ENCODE data around the gene CDKN2B-AS1. TPM values are rescaled to one million over a fixed set of nuclear protein-coding genes. Genes with fewer than 3 reads are reported as not detected.
A peak's percentile ranks its signal among the peaks of the same experiment; 100 is the strongest.

Gene CDKN2B-AS1
- total and polyA plus RNA-seq, 2 donors (not counting 1 experiment from before 2014, with no cell fraction given), result 1.3 to 2.5 TPM

DNA sequence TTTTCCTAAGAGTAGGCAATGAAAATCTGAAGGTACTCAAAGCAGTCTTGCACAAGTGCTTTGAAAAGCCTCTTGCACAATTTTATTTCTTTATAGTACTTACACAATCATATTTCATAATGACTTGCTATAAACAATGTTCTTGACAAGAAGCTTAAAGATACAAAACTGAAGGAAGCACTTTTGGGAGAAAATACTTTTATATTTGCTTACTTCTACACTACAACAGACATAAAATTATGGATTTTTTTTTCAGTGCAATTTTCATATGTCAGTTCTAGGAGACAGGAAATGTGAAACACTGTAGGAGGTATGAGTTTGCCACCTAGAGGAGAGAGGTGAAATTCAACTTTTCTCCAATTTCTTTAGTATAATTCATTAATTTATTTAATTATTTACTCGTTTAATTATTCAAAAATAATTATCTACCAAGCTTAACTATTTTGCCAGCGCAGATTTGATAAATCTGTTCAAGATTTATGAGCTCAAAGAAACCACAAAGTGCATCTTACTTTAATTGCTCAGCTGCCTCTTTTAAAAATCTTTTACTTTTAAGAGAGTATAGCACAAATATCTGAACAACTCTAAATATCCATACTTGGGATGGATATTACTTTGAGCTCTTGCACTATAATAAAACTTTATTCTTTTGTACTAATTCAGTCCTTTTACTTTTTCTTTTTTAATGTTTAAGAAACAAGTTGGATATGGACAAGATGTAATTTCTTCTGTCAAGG is 43.5 kb downstream of the CDKN2B-AS1 start:
- CTCF ChIA-PET, result interaction anchor here (0.8 to 9.5 kb wide), 15 partner anchors 9 to 604 kb away, joined by 3 to 217 read pairs (median 4); partner anchors contain the start of gene CDKN2B
- POLR2A ChIA-PET, result no interaction called here
- no peak overlapping the region for H3K27ac Mint-ChIP-seq

DNA sequence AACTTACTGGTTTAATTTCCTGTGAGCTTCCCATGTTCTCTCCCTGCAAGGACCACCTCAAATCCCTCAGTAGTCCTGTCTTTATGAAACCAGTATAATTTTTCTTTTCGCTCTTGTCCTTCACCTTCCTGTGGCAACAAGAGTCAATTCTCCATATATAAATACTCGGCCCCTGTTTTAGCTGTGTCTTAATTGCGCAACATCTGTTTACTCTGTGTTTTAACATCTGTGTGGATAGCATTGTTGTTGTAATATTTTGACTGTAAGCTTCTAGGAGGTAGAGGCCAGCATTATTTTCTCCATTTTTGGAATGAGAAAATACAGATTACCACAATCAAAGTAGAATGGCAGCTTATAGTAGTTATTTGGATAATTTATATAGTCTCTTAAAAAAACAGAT is 44.7 kb downstream of the CDKN2B-AS1 start:
- H3K4me1 ChIP-seq (ENCODE audit: control insufficient read depth in 2 of 2, insufficient read depth in 2 of 2, low read length in 2 of 2), result no peaks in the 10 kb centered on the region
- no peak for TF ChIP-seq EZH2 (IDR thresholded peaks at IDR 0.05; ENCODE audit: borderline replicate concordance, insufficient read depth, low read depth, low read length, poor library complexity, severe bottlenecking)
- TF ChIP-seq, protein P1, sequence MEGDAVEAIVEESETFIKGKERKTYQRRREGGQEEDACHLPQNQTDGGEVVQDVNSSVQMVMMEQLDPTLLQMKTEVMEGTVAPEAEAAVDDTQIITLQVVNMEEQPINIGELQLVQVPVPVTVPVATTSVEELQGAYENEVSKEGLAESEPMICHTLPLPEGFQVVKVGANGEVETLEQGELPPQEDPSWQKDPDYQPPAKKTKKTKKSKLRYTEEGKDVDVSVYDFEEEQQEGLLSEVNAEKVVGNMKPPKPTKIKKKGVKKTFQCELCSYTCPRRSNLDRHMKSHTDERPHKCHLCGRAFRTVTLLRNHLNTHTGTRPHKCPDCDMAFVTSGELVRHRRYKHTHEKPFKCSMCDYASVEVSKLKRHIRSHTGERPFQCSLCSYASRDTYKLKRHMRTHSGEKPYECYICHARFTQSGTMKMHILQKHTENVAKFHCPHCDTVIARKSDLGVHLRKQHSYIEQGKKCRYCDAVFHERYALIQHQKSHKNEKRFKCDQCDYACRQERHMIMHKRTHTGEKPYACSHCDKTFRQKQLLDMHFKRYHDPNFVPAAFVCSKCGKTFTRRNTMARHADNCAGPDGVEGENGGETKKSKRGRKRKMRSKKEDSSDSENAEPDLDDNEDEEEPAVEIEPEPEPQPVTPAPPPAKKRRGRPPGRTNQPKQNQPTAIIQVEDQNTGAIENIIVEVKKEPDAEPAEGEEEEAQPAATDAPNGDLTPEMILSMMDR (IDR thresholded peaks at IDR 0.05), result no peak
- ChIA-PET POLR2A (interaction anchor here (1.0 kb wide), 1 partner anchor 237 kb away, joined by 3 read pairs; no protein-coding TSS in a partner anchor), CTCF (interaction anchor here (0.9 to 9.5 kb wide), 8 partner anchors 9 to 227 kb away, joined by 3 to 217 read pairs (median 4); partner anchors contain the start of gene CDKN2B)
- no CpG with 5 or more reads among the region's 3 CpGs for WGBS (ENCODE audit: insufficient coverage)
- Mint-ChIP-seq H3K9me3 (ENCODE audit: insufficient read depth) (no peaks in the 10 kb centered on the region), H3K4me1 (no peaks in the 10 kb centered on the region), H3K27me3 (no peaks in the 10 kb centered on the region), H3K4me3 (no peak overlapping the region), H3K27ac (no peak overlapping the region)
- ATAC-seq (ENCODE audit: low read depth), result no peak
- no peak overlapping the region for H3K27ac ChIP-seq (ENCODE audit: low read length in 2 of 2)
- DNase-seq, result no peak
- H3K4me2 ChIP-seq (replicated peaks; ENCODE audit: low read depth, low read length, poor library complexity, severe bottlenecking), result no peak overlapping the region
- H2AFZ ChIP-seq (ENCODE audit: insufficient read depth, low read depth, low read length, poor library complexity, severe bottlenecking), result no peak overlapping the region
- intact Hi-C loops (cut with micrococcal nuclease), result loop anchor here (5.0 kb wide), 1 partner anchor 332 kb away; no protein-coding TSS in a partner anchor
- no peaks in the 10 kb centered on the region for H3K36me3 ChIP-seq (replicated peaks in 1 of 2; ENCODE audit: control extremely low read depth in 1 of 2, control insufficient read depth in 1 of 2, extremely low read depth in 1 of 2, insufficient read depth in 2 of 2, low read length in 1 of 2)
- H3K79me2 ChIP-seq (ENCODE audit: control insufficient read depth, insufficient read depth, low read length), result no peaks in the 10 kb centered on the region
- H3K27me3 ChIP-seq (replicated peaks in 1 of 4; ENCODE audit: control extremely low read depth in 1 of 4, control insufficient read depth in 3 of 4, insufficient read depth in 4 of 4, low read length in 3 of 4), result no peaks in the 10 kb centered on the region
- no peaks in the 10 kb centered on the region for H3K9me3 ChIP-seq (ENCODE audit: control extremely low read depth in 1 of 3, control insufficient read depth in 2 of 3, insufficient read depth in 1 of 3, low read length in 2 of 3)
- no peak overlapping the region for H3K9ac ChIP-seq (ENCODE audit: low read length)
- H4K20me1 ChIP-seq (ENCODE audit: control insufficient read depth, insufficient read depth, low read length, poor library complexity, severe bottlenecking), result no peaks in the 10 kb centered on the region
- no peak overlapping the region for H3K4me3 ChIP-seq (ENCODE audit: control extremely low read depth in 1 of 5, extremely low read depth in 1 of 5, insufficient read depth in 1 of 5, low read depth in 2 of 5, low read length in 4 of 5)

More for the DNA sequence above, 43.5 kb downstream of the CDKN2B-AS1 start:
- H3K36me3 ChIP-seq (replicated peaks in 1 of 2; ENCODE audit: control extremely low read depth in 1 of 2, control insufficient read depth in 1 of 2, extremely low read depth in 1 of 2, insufficient read depth in 2 of 2, low read length in 1 of 2), result no peaks in the 10 kb centered on the region
- TF ChIP-seq EZH2 (IDR thresholded peaks at IDR 0.05; ENCODE audit: borderline replicate concordance, insufficient read depth, low read depth, low read length, poor library complexity, severe bottlenecking), result no peak
- TF ChIP-seq, protein P1 (IDR thresholded peaks at IDR 0.05), result peak; percentile 77
- no peaks in the 10 kb centered on the region for H3K27me3 Mint-ChIP-seq
- WGBS (ENCODE audit: insufficient coverage), result no CpG with 5 or more reads among the region's 2 CpGs
- no peak overlapping the region for H3K4me3 ChIP-seq (ENCODE audit: control extremely low read depth in 1 of 5, extremely low read depth in 1 of 5, insufficient read depth in 1 of 5, low read depth in 2 of 5, low read length in 4 of 5)
- H3K4me2 ChIP-seq (replicated peaks; ENCODE audit: low read depth, low read length, poor library complexity, severe bottlenecking), result no peak overlapping the region
- intact Hi-C loops (cut with micrococcal nuclease), result loop anchor here (1.0 to 5.0 kb wide), 2 partner anchors 225 to 331 kb away; no protein-coding TSS in a partner anchor
- H3K9me3 ChIP-seq (ENCODE audit: control extremely low read depth in 1 of 3, control insufficient read depth in 2 of 3, insufficient read depth in 1 of 3, low read length in 2 of 3), result no peaks in the 10 kb centered on the region
- DNase-seq (peak; percentile 25), ATAC-seq (ENCODE audit: low read depth) (no peak)
- no peaks in the 10 kb centered on the region for H3K4me1 Mint-ChIP-seq
- no peaks in the 10 kb centered on the region for H3K4me1 ChIP-seq (ENCODE audit: control insufficient read depth in 2 of 2, insufficient read depth in 2 of 2, low read length in 2 of 2)
- no peaks in the 10 kb centered on the region for H3K9me3 Mint-ChIP-seq (ENCODE audit: insufficient read depth)
- H3K9ac ChIP-seq (ENCODE audit: low read length), result no peak overlapping the region
- no peak overlapping the region for H3K27ac ChIP-seq (ENCODE audit: low read length in 2 of 2)
- H2AFZ ChIP-seq (ENCODE audit: insufficient read depth, low read depth, low read length, poor library complexity, severe bottlenecking), result no peak overlapping the region
- H3K27me3 ChIP-seq (replicated peaks in 1 of 4; ENCODE audit: control extremely low read depth in 1 of 4, control insufficient read depth in 3 of 4, insufficient read depth in 4 of 4, low read length in 3 of 4), result no peaks in the 10 kb centered on the region
- no peak overlapping the region for H3K4me3 Mint-ChIP-seq
- no peaks in the 10 kb centered on the region for H3K79me2 ChIP-seq (ENCODE audit: control insufficient read depth, insufficient read depth, low read length)
- no peaks in the 10 kb centered on the region for H4K20me1 ChIP-seq (ENCODE audit: control insufficient read depth, insufficient read depth, low read length, poor library complexity, severe bottlenecking)
